HG02943 (cell line): ENCODE measurements around the gene NUP205.
"Not testable (repeated sequence)": the region's sequence is repeated elsewhere in the genome, so short reads cannot be mapped to it uniquely, and the experiment has no call there.

Experiments
- ATAC-seq: cut with Tn5 transposase; IDR thresholded peaks from one replicate; pipeline ENCODE4 v1.9.1; 2021; ENCODE audit warnings: mild to moderate bottlenecking, low read depth, moderate library complexity; ENCODE audit not compliant: unreplicated experiment

Gene NUP205

GRCh38 chr7:135620447-135620846 lies 62.7 kb downstream of the NUP205 start:
- no peak for ATAC-seq

- no peak for ATAC-seq
These were observed 63.5 kb downstream of the NUP205 start for GRCh38 chr7:135620980-135621850.

- ATAC-seq: no peak
These were observed 76.6 kb downstream of the NUP205 start for GRCh38 chr7:135634191-135634878.

GRCh38 chr7:135639690-135640089 lies 82.0 kb downstream of the NUP205 start:
- not testable (repeated sequence) for ATAC-seq

GRCh38 chr7:135644154-135644553 lies 86.4 kb downstream of the NUP205 start:
- ATAC-seq: no peak

- ATAC-seq: no peak
These were observed 87.0 kb downstream of the NUP205 start for GRCh38 chr7:135644729-135645128.

GRCh38 chr7:135645296-135645904 lies 87.7 kb downstream of the NUP205 start:
- ATAC-seq: no peak

GRCh38 chr7:135647755-135648154 lies 90.0 kb downstream of the NUP205 start:
- ATAC-seq: no peak

GRCh38 chr7:135648235-135648634 lies 90.5 kb downstream of the NUP205 start:
- no peak for ATAC-seq

GRCh38 chr7:135650831-135651573 lies 93.3 kb downstream of the NUP205 start:
- no peak for ATAC-seq

GRCh38 chr7:135653340-135654080 lies 95.8 kb downstream of the NUP205 start:
- no peak for ATAC-seq

GRCh38 chr7:135658564-135658963 lies 100.8 kb downstream of the NUP205 start:
- ATAC-seq: no peak

GRCh38 chr7:135659159-135659846 lies 101.6 kb downstream of the NUP205 start:
- no peak for ATAC-seq

GRCh38 chr7:135661311-135662122 lies 103.8 kb downstream of the NUP205 start:
- ATAC-seq: no peak

- no peak for ATAC-seq
These were observed 104.3 kb downstream of the NUP205 start for GRCh38 chr7:135662123-135662372.

- peak; percentile 98 for ATAC-seq
These were observed 104.8 kb downstream of the NUP205 start, which contains the start of gene STMP1 for GRCh38 chr7:135662373-135663114. TSS of gene STMP1 (plus strand) at chr7:135662514.

GRCh38 chr7:135664046-135664589 lies 106.4 kb downstream of the NUP205 start:
- no peak for ATAC-seq

- ATAC-seq: no peak
These were observed 107.3 kb downstream of the NUP205 start for GRCh38 chr7:135665042-135665441.
